Measurements from ENCODE around the gene KRTAP10-1. TPM values are rescaled to one million over a fixed set of nuclear protein-coding genes. Genes with fewer than 3 reads are reported as not detected.

Gene KRTAP10-1
- total and polyA plus RNA-seq, 2 of the 13 experiments (the other 11 are each of a cell fraction or from before 2014, with no cell fraction given): not detected

DNA sequence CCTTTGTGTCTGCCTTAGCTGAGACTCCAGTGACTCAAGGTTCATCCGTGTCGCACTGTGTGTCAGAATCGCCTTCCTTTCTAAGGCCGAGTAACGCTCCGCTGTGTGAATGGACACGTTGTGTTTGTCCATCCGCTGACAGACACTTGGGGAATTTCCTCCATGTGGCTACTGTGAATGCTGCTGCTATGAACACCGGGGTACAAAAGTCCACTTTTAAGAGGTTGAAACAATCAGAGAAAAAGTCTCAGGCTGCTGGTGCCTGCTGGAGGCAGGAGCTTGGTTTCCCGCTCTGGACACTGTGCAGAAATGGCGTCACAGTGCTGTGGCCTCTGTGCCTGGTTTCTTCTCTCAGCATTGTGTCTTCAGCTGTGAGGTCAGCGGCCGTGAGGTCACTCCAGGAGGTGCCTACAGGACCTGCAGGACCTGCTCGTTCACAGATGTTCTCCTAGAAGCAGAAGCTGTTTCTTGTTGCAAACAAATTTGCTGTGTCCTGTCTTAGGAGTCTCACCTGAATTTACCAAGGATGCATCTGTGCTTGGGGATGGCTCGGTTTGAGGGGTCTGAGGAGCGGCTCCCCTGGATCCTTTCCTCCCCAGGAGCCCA lies 34.2 kb downstream of the KRTAP10-1 start (continued):
- TF ChIP-seq PRPF4 (IDR thresholded peaks at IDR 0.05; ENCODE audit: low read depth, low read length, poor library complexity, severe bottlenecking): no peak
- TF ChIP-seq SMARCC2 (IDR thresholded peaks at IDR 0.05): no peak
- no peak for TF ChIP-seq ZFP82 (CRISPR knock-in tag; IDR thresholded peaks at IDR 0.05; ENCODE audit: borderline replicate concordance)
- no peak for TF ChIP-seq ZBTB20 (CRISPR knock-in tag; IDR thresholded peaks at IDR 0.05; ENCODE audit: borderline replicate concordance, low read depth)
- no peak for TF ChIP-seq ZNF713 (CRISPR knock-in tag; IDR thresholded peaks at IDR 0.05)
- TF ChIP-seq GPN1 (CRISPR knock-in tag; IDR thresholded peaks at IDR 0.05; ENCODE audit: borderline replicate concordance): no peak
- TF ChIP-seq ZNF33B (CRISPR knock-in tag; IDR thresholded peaks at IDR 0.05): peak; percentile 41; the same call in 1 of the 2 replicates
- no peak; the same call in none of the 2 replicates for TF ChIP-seq ZNF263 (CRISPR knock-in tag; IDR thresholded peaks at IDR 0.05)
- no peak for TF ChIP-seq ZNF296 (CRISPR knock-in tag; conservative IDR thresholded peaks at IDR 0.05)
- TF ChIP-seq RFXANK (CRISPR knock-in tag; IDR thresholded peaks at IDR 0.05): no peak
- TF ChIP-seq ZNF124 (CRISPR knock-in tag; IDR thresholded peaks at IDR 0.05): no peak
- no peak for TF ChIP-seq NFKBIZ (CRISPR knock-in tag; IDR thresholded peaks at IDR 0.05)
- no peak for TF ChIP-seq KLF6 (CRISPR knock-in tag; IDR thresholded peaks at IDR 0.05)
- TF ChIP-seq, protein P1, sequence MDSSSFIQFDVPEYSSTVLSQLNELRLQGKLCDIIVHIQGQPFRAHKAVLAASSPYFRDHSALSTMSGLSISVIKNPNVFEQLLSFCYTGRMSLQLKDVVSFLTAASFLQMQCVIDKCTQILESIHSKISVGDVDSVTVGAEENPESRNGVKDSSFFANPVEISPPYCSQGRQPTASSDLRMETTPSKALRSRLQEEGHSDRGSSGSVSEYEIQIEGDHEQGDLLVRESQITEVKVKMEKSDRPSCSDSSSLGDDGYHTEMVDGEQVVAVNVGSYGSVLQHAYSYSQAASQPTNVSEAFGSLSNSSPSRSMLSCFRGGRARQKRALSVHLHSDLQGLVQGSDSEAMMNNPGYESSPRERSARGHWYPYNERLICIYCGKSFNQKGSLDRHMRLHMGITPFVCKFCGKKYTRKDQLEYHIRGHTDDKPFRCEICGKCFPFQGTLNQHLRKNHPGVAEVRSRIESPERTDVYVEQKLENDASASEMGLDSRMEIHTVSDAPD (CRISPR knock-in tag; IDR thresholded peaks at IDR 0.05): no peak
- TF ChIP-seq ZNF878 (CRISPR knock-in tag; IDR thresholded peaks at IDR 0.05): peak; percentile 86
- TF ChIP-seq, protein P2, sequence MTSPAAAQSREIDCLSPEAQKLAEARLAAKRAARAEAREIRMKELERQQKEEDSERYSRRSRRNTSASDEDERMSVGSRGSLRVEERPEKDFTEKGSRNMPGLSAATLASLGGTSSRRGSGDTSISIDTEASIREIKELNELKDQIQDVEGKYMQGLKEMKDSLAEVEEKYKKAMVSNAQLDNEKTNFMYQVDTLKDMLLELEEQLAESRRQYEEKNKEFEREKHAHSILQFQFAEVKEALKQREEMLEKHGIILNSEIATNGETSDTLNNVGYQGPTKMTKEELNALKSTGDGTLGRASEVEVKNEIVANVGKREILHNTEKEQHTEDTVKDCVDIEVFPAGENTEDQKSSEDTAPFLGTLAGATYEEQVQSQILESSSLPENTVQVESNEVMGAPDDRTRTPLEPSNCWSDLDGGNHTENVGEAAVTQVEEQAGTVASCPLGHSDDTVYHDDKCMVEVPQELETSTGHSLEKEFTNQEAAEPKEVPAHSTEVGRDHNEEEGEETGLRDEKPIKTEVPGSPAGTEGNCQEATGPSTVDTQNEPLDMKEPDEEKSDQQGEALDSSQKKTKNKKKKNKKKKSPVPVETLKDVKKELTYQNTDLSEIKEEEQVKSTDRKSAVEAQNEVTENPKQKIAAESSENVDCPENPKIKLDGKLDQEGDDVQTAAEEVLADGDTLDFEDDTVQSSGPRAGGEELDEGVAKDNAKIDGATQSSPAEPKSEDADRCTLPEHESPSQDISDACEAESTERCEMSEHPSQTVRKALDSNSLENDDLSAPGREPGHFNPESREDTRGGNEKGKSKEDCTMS (CRISPR knock-in tag; conservative IDR thresholded peaks at IDR 0.05): no peak
- TF ChIP-seq ZNF652 (CRISPR knock-in tag; IDR thresholded peaks at IDR 0.05; ENCODE audit: borderline replicate concordance, low read depth): no peak
- TF ChIP-seq IKZF1 (IDR thresholded peaks at IDR 0.05): no peak
- TF ChIP-seq ZSCAN12 (CRISPR knock-in tag; IDR thresholded peaks at IDR 0.05): no peak
- no peak for TF ChIP-seq REXO4 (CRISPR knock-in tag; IDR thresholded peaks at IDR 0.05; ENCODE audit: borderline replicate concordance)
- no peak for TF ChIP-seq TCF7 (IDR thresholded peaks at IDR 0.05; ENCODE audit: low read depth)
- TF ChIP-seq HMG20A (CRISPR knock-in tag; IDR thresholded peaks at IDR 0.05; ENCODE audit: borderline replicate concordance): peak; percentile 65; the same call in 1 of the 2 replicates
- TF ChIP-seq, protein P3, sequence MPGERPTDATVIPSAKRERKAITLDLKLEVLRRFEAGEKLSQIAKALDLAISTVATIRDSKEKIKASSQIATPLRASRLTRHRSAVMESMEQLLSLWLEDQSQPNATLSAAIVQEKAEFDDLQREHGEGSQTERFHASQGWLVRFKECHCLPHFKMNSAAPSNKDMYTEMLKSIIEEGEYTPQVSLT (CRISPR knock-in tag; IDR thresholded peaks at IDR 0.05; ENCODE audit: borderline replicate concordance, low read depth): no peak
- no peak for TF ChIP-seq SP2 (CRISPR knock-in tag; IDR thresholded peaks at IDR 0.05)
- no peak for TF ChIP-seq SNAI1 (CRISPR knock-in tag; IDR thresholded peaks at IDR 0.05; ENCODE audit: borderline replicate concordance)
- no peak for TF ChIP-seq ZSCAN30 (CRISPR knock-in tag; IDR thresholded peaks at IDR 0.05)
- TF ChIP-seq, protein P4, sequence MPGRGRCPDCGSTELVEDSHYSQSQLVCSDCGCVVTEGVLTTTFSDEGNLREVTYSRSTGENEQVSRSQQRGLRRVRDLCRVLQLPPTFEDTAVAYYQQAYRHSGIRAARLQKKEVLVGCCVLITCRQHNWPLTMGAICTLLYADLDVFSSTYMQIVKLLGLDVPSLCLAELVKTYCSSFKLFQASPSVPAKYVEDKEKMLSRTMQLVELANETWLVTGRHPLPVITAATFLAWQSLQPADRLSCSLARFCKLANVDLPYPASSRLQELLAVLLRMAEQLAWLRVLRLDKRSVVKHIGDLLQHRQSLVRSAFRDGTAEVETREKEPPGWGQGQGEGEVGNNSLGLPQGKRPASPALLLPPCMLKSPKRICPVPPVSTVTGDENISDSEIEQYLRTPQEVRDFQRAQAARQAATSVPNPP (CRISPR knock-in tag; IDR thresholded peaks at IDR 0.05): no peak
- TF ChIP-seq ZBTB42 (CRISPR knock-in tag; IDR thresholded peaks at IDR 0.05): no peak

Data from HepG2 (cell line).